Kidney glomerular epithelial cell (primary cell): Measurements from ENCODE around the gene ZNF878.

Source experiments
- DNase-seq: peaks from one replicate; lab custom pipeline; 2025; lab: John Stamatoyannopoulos, UW

ZNF878 gene

DNA sequence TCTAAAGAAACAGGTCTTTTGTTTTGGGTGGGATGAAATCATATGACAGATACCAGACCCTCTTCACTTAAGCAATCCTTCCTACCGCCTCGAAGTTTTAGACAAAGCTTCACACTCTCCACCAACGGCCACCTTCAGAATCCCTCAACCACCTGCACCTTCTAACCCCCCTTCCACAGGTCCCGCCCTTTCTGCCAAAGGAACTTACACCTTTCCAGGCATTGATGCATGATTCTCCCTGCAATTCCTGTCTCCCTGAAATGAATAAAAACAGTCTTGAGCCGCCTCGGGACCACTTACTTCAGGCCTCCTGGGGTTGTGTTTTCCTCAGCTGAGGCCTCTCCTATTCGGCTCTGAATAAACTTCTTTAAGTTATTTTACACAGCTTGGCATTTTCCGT, 18.1 kb downstream of the ZNF878 start:
- DNase-seq, result no peak

DNA sequence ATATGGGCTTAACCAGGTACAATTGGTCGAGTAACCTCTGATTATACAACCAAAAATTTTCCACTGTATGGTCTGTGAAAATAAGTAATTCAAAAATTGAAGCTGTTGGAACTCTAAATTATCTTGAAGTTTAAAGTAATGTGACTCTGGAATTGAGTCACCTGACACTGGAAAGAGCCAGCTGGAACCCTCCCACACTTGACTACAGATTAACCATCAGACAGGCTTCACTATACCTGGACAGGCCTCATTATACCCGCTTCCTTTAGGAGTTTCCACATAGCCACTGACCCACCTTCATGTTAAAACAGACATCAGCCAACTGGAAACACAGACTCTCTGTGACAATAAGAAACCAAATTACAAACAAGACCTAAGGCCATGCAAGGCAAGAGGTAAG, 18.6 kb downstream of the ZNF878 start:
- no peak for DNase-seq

DNA sequence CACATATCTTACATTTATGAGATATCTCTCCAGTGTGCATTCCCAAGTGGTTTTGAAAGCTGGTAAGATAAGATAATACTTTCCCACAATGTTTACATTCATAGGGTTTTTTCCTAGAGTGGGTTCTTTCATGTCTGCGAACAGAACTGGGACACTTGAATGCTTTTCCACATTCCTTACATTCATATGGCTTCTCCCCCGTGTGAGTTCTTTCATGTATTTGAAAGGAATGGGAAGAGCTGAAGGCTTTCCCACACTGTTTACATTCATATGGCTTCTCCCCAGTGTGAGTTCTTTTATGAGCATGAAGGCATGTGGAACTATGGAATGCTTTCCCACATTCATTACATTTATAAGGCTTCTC, 37.0 kb downstream of the ZNF878 start:
- no peak for DNase-seq

DNA sequence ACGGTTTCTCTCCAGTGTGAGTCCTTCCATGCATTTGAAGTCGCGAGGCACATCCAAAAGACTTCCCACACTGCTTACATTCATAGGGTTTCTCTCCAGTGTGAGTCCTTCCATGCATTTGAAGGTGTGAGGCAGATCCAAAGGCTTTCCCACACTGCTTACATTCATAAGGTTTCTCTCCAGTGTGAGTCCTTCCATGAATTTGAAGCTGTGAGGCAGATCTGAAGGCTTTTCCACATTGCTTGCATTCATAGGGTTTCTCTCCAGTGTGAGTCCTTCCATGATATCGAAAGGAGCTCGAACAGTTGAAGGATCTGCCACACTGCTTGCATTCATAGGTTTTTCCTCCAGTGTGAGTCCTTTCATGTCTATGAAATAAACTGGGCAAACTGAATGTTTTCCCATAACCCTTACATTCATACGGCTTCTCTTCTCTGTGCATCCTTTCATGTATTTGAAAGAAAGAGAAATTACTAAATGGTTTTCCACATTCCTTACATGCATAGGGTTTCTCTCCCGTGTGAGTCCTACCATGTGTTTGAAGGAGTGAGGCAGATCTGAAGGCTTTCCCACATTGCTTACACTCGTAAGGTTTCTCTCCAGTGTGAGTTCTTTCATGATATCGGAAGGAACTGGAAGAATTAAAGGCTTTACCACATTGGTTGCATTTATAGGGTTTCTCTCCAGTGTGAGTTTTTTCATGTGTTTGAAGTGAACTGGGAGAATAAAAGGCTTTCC, 37.6 kb downstream of the ZNF878 start:
- DNase-seq, result no peak

DNA sequence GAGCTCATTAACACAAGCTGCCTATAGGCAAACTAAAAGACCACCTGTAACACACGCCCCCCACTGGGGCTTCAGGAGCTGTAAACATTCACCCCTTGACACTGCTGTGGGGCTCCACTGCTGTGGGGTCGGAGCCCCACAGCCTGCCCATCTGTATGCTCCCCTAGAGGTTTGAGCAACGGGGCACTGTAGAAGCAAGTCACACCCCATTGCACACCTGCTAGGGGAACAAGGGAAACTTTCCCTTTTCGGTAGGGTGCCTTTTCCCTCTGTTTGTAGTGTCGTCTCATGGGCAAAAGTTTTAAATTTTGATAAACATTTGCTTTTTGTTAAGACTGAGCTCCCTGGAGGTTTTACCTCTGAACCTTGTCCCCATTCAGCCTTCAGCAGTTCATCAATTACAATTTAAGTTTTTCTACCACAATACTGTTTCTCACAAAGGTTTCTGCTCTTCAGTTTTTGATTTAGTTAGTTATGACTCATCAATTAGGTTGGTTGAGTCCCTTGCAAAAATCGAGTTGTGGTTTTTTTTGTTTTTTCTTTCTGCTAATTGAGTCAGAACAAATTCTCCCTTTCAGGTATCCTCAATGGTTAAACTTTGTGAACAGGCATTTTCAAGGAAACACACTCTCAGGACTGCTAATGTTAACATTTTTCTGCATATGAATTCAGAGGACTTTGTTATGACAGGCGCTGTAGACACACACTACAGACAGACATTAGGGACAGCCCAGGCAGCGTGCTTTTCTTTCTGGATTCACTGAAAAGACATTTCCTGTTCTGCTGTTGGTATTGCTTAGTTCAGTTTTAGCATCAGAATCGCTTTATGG, 52.4 kb downstream of the ZNF878 start:
- DNase-seq, result no peak

DNA sequence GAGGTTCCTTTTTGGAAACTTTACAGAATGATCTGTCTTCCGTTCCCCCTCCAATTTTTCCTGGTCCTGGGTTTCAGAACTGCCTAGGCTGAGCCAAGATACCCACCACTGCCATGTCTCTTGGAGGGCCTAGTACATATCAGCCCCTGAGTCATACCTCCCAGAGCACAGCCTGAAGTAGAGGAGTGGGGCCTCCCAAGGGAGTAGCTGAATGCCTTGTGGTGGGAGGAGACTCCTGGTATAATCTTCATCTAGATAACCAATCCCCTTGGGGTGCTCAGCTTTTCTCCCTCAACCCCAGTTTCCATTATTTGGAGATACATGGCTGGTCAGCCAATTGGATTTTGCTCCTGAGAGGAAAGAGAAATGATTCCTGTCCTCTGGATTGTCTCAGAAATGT, 57.6 kb downstream of the ZNF878 start:
- DNase-seq, result no peak
